ENCODE measurements around the gene NAA35.

The NAA35 gene

DNA sequence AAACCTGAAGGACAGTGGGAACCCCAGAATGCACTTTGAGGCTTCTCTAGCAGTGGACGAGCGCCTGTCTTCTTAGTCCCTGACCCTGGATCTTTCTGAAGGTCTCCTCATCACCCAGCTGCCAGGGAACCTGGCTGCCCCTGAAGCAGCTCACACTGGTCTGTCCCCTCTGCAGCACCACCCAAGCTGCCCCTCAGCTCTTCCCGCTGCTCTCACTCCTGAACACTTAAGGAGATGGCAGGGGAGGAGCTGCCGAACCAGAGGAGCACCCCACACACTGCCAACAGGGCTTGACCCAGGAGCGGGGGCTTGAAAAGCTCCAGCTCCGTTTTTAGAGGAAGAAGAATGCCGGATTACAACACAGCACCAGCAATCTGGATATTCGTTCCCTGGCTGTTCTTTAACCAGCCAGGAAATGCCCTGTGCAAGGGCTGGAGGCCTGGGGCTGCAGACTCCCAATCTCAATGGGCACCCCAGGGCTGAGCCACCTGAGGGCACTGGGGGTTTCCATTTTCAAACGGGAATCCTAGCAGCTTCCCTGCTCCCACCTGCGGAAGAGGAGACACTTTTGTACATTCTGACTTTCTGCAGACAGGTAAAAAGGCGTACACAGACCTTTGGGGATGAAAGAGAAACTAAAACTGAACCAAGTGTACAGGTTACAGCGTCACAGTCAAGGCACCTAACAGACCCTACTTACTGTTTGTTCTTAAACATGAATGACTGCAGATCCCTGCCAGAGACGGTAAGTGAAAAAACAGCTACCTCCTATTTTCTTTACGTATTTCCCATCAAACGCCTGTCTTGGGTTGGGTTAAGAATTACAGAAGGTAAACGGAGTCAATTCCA lies 122.1 kb downstream of the NAA35 start:
- no peak for DNase-seq (ENCODE audit: low read depth)

- DNase-seq (ENCODE audit: low read depth) = no peak
Measured at GRCh38 chr9:86064220-86064619, 123.3 kb downstream of the NAA35 start.

DNA sequence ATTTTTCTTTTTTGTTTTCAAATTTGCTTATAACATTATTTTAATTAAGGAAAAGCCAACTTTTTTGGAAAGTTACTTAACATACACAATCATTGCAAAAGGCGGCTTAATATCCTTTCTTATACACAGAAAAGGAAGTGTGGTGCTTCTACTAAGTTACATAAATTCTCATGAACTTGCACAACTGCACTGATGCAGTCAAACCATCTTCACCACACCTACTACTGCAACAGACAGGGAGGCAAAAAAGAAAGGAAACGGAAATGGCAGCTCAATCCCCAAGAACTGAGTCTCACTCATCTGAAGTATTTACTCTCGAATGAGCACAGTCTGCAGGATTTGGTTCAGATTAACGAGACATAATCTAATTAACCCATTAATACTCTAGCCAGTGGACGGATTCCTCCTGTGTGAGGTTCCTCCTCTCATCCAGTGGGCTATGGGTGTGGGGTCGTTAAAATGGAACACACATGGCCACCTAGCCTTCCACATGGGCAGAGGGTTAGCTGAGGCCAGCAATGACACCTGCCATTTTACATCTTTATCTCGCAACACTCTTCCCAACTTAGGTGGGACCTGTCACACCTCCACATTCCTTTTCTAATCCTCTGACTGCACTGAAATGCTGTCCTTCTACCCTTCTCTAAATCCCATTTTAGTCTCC lies 128.4 kb downstream of the NAA35 start:
- no peak for DNase-seq (ENCODE audit: low read depth)

All from stimulated activated CD8-positive, alpha-beta memory T cell treated with anti-CD3 and anti-CD28 coated beads, Interleukin-15, amount 100 ng/mL, for 1 hour (primary cell).